Measurements from ENCODE around the gene PHACTR1. TPM values are rescaled to one million over a fixed set of nuclear protein-coding genes. Genes with fewer than 3 reads are reported as not detected.

The PHACTR1 gene
- 5.2 and 8.3 TPM in 2 replicates for total RNA-seq (2014; rRNA removed; shearing (Covaris generic); ENCODE audit: low replicate concordance)

DNA sequence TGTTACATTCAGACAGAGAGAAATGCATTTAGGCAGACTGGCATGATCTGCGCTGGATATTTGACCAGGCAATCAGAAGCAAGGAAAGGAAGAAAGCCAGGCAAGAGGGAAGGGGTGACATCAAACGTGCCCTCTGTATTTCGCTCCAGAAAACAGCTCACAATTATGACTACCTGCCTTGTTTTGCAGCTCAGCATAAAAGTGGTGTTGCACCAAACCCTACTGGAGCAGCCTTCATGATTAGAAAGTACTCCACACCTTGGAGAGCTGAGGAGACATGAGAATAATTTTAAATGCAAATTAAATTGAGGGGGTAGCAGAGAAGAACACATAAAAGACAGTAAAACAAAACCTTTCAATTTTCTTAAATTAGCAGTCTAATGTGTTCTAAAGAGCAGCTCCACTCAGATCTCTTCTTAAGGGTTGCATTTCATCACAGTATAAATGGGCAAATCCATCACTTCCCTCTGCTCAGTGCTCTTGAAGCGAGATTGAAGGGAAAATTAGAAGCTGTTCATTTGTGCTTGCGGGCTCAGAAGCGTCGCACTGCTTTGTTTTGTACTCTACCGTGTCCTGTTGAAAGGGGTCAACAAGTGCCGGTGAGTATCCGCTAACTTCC lies at the start of gene PHACTR1:
Gene PHACTR1, plus strand, starts transcription at position 470 of the 619 bp plus-strand sequence.
- no peak within 1 kb of the TSS for H3K4me2 ChIP-seq (ENCODE audit: low read depth, low read length, poor library complexity, severe bottlenecking)
- no peaks in the 10 kb centered on the region for H4K20me1 ChIP-seq (ENCODE audit: insufficient read depth, low read depth, low read length)
- no peaks in the 10 kb centered on the region for H3K36me3 ChIP-seq (ENCODE audit: insufficient read depth, low read length)
- H3K4me1 ChIP-seq (ENCODE audit: low read length) = no peaks in the 10 kb centered on the region
- no peak within 1 kb of the TSS for H3K9ac ChIP-seq (ENCODE audit: low read length)
- H3K27me3 ChIP-seq (ENCODE audit: low read length) = no peaks in the 10 kb centered on the region
- H2AFZ ChIP-seq (ENCODE audit: low read length) = no peak within 1 kb of the TSS
- H3K27ac ChIP-seq (ENCODE audit: low read length) = no peak within 1 kb of the TSS
- H3K9me3 ChIP-seq (ENCODE audit: low read length) = no peaks in the 10 kb centered on the region
- no peak for DNase-seq
- no peaks in the 10 kb centered on the region for H3K79me2 ChIP-seq (ENCODE audit: low read length)
- H3K9me2 ChIP-seq (replicated peaks; ENCODE audit: insufficient read depth, low read length) = no peaks in the 10 kb centered on the region
- H3K4me3 ChIP-seq (ENCODE audit: low read length) = no peak within 1 kb of the TSS

DNA sequence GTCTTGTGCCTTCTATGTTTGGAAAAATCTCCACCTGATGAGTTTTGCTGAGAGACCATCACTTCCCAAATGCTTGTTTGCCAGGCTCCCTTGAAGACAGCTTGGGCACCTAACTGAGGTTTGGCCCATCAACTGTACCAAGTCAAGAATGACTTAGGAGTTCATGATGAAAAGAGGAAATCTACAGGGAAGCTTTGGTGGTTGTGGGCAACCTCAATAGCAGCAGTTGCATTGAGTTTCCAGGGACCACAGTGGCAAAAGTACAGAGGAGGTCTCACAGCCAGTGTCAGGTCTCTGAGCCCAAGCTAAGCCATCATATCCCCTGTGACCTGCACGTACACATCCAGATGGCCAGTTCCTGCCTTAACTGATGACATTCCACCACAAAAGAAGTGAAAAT lies 49.7 kb upstream of the PHACTR1 start:
- H3K9ac ChIP-seq (ENCODE audit: low read length) = no peak overlapping the region
- H2AFZ ChIP-seq (ENCODE audit: low read length) = no peak overlapping the region
- no peak overlapping the region for H3K4me3 ChIP-seq (ENCODE audit: low read length)
- H3K36me3 ChIP-seq (ENCODE audit: insufficient read depth, low read length) = no peaks in the 10 kb centered on the region
- H3K27me3 ChIP-seq (ENCODE audit: low read length) = no peaks in the 10 kb centered on the region
- H3K9me3 ChIP-seq (ENCODE audit: low read length) = no peaks in the 10 kb centered on the region
- DNase-seq = no peak
- no peaks in the 10 kb centered on the region for H3K79me2 ChIP-seq (ENCODE audit: low read length)
- no peak overlapping the region for H3K27ac ChIP-seq (ENCODE audit: low read length)
- no peaks in the 10 kb centered on the region for H4K20me1 ChIP-seq (ENCODE audit: insufficient read depth, low read depth, low read length)
- H3K9me2 ChIP-seq (replicated peaks; ENCODE audit: insufficient read depth, low read length) = no peaks in the 10 kb centered on the region
- H3K4me1 ChIP-seq (ENCODE audit: low read length) = no peaks in the 10 kb centered on the region
- H3K4me2 ChIP-seq (ENCODE audit: low read depth, low read length, poor library complexity, severe bottlenecking) = no peak overlapping the region

DNA sequence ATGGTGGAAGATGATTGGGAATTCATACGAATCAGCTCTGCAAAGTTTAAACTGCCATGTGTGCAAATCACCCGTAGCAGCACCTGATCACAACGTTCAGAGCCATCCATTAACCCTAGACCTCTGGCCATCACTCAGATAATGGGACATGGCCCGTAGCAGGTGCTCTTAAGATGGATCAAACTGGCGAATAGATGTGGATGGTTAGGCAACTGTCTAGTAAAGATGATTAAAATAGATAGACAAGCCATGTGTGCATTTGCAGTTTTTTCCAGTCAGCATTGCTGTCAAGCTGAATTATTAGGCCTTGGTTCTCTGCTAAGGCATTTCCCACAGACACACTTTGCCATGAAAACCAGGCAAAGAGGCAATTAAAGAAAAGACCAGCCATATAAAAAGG lies 40.6 kb upstream of the PHACTR1 start:
- DNase-seq = no peak
- no peaks in the 10 kb centered on the region for H3K27me3 ChIP-seq (ENCODE audit: low read length)
- no peak overlapping the region for H3K27ac ChIP-seq (ENCODE audit: low read length)
- H3K4me3 ChIP-seq (ENCODE audit: low read length) = no peak overlapping the region
- H3K9me2 ChIP-seq (replicated peaks; ENCODE audit: insufficient read depth, low read length) = no peaks in the 10 kb centered on the region
- no peaks in the 10 kb centered on the region for H3K9me3 ChIP-seq (ENCODE audit: low read length)
- no peak overlapping the region for H2AFZ ChIP-seq (ENCODE audit: low read length)
- H3K36me3 ChIP-seq (ENCODE audit: insufficient read depth, low read length) = no peaks in the 10 kb centered on the region
- no peaks in the 10 kb centered on the region for H4K20me1 ChIP-seq (ENCODE audit: insufficient read depth, low read depth, low read length)
- H3K9ac ChIP-seq (ENCODE audit: low read length) = no peak overlapping the region
- H3K4me2 ChIP-seq (ENCODE audit: low read depth, low read length, poor library complexity, severe bottlenecking) = no peak overlapping the region
- H3K79me2 ChIP-seq (ENCODE audit: low read length) = no peaks in the 10 kb centered on the region
- H3K4me1 ChIP-seq (ENCODE audit: low read length) = no peaks in the 10 kb centered on the region

DNA sequence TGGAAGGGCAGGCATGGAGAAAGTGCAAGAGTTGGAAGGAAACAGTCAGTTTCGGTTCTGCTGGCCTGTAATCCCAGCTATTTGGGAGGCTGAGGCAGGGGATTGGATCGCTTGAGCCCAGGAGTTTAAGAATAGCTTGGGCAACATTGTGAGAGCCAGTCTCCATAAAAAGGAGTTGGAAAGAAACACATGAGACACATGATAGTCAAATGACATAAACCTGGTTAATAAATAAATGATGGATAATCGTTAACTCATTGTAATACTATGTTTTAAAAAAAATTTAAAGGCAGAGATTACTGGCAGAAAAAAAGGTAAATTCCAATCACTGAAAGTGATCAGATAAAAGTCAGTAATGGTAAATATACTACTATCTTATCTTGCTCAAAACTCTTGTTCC lies 37.2 kb upstream of the PHACTR1 start:
- no peak overlapping the region for H3K4me2 ChIP-seq (ENCODE audit: low read depth, low read length, poor library complexity, severe bottlenecking)
- H3K27me3 ChIP-seq (ENCODE audit: low read length) = no peaks in the 10 kb centered on the region
- no peak overlapping the region for H3K9ac ChIP-seq (ENCODE audit: low read length)
- H2AFZ ChIP-seq (ENCODE audit: low read length) = no peak overlapping the region
- no peaks in the 10 kb centered on the region for H4K20me1 ChIP-seq (ENCODE audit: insufficient read depth, low read depth, low read length)
- no peaks in the 10 kb centered on the region for H3K9me2 ChIP-seq (replicated peaks; ENCODE audit: insufficient read depth, low read length)
- no peaks in the 10 kb centered on the region for H3K36me3 ChIP-seq (ENCODE audit: insufficient read depth, low read length)
- no peak for DNase-seq
- no peaks in the 10 kb centered on the region for H3K79me2 ChIP-seq (ENCODE audit: low read length)
- no peaks in the 10 kb centered on the region for H3K4me1 ChIP-seq (ENCODE audit: low read length)
- H3K9me3 ChIP-seq (ENCODE audit: low read length) = no peaks in the 10 kb centered on the region
- no peak overlapping the region for H3K4me3 ChIP-seq (ENCODE audit: low read length)
- H3K27ac ChIP-seq (ENCODE audit: low read length) = no peak overlapping the region

DNA sequence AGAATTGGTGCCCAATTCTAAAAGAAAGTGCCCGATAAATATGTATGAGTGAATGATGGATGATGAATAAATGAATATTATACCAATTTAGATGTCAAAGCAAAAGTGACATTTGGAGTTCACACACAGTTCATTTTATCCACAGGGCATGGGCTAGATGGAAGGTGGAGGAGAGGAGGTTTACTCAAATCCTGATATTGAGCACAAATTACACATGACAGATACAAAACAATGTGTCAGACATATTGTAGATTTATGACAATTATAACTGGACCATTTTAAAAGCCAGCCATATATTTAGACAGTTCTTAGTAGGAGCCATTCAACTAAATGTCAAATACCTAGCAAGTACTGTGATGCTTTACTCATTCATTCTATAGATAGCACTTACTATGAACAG lies 23.4 kb upstream of the PHACTR1 start:
- Histone ChIP-seq H3K9me3 (ENCODE audit: low read length) (no peaks in the 10 kb centered on the region), H3K4me2 (ENCODE audit: low read depth, low read length, poor library complexity, severe bottlenecking) (no peak overlapping the region), H3K27ac (ENCODE audit: low read length) (no peak overlapping the region), H3K4me3 (ENCODE audit: low read length) (no peak overlapping the region), H4K20me1 (ENCODE audit: insufficient read depth, low read depth, low read length) (no peaks in the 10 kb centered on the region), H3K36me3 (ENCODE audit: insufficient read depth, low read length) (no peaks in the 10 kb centered on the region), H3K4me1 (ENCODE audit: low read length) (no peaks in the 10 kb centered on the region), H2AFZ (ENCODE audit: low read length) (no peak overlapping the region), H3K9ac (ENCODE audit: low read length) (no peak overlapping the region), H3K9me2 (replicated peaks; ENCODE audit: insufficient read depth, low read length) (no peaks in the 10 kb centered on the region), H3K79me2 (ENCODE audit: low read length) (no peaks in the 10 kb centered on the region), H3K27me3 (ENCODE audit: low read length) (no peaks in the 10 kb centered on the region)
- no peak for DNase-seq

DNA sequence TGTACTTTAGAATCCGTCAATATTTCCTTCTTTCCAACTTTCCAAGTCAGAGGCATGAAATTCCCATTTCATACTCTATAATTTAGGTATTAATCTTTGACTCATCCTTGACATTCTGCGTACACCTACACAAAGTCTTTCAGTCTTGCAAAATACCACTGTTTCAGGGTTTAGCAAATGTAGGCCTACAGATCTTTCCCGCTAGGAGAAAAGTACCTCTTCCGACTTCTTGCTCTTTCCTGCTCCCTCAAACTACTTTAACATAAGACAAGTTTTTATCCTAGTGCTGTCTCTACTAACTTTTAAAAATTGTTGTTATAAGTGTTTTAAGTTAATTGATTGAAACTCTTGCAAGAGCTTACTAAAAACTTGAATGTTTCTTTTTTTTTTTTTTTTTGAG lies 18.3 kb upstream of the PHACTR1 start:
- no peaks in the 10 kb centered on the region for H3K9me2 ChIP-seq (replicated peaks; ENCODE audit: insufficient read depth, low read length)
- no peaks in the 10 kb centered on the region for H3K79me2 ChIP-seq (ENCODE audit: low read length)
- no peak overlapping the region for H3K4me3 ChIP-seq (ENCODE audit: low read length)
- no peaks in the 10 kb centered on the region for H3K36me3 ChIP-seq (ENCODE audit: insufficient read depth, low read length)
- H3K4me2 ChIP-seq (ENCODE audit: low read depth, low read length, poor library complexity, severe bottlenecking) = no peak overlapping the region
- H2AFZ ChIP-seq (ENCODE audit: low read length) = no peak overlapping the region
- no peaks in the 10 kb centered on the region for H4K20me1 ChIP-seq (ENCODE audit: insufficient read depth, low read depth, low read length)
- no peak overlapping the region for H3K27ac ChIP-seq (ENCODE audit: low read length)
- H3K9me3 ChIP-seq (ENCODE audit: low read length) = no peaks in the 10 kb centered on the region
- no peak for DNase-seq
- H3K4me1 ChIP-seq (ENCODE audit: low read length) = no peaks in the 10 kb centered on the region
- 0 out of 2 replicates have a peak, but pooled peaks cover 3% of the 10 kb centered on the region for H3K27me3 ChIP-seq (ENCODE audit: low read length)
- no peak overlapping the region for H3K9ac ChIP-seq (ENCODE audit: low read length)

DNA sequence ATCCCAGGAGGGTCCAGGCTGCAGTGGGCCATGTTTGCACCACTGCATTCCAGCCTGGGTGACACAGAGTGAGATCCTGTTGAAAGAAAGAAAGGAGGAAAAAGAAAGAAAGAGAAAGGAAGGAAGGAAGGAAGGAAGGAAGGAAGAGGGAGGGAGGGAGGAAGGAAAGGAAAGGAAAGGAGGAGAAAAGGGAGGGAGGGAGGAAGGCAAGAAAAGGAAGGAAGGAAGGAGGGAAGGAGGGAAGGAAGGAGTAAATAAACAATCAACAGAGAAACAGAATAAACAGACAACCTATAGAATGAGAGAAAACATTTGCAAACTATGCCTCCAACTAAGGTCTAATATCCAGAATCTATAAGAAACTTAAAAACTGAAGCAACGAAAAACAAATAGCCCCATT lies 11.6 kb upstream of the PHACTR1 start:
- no peaks in the 10 kb centered on the region for H3K9me2 ChIP-seq (replicated peaks; ENCODE audit: insufficient read depth, low read length)
- no peaks in the 10 kb centered on the region for H3K36me3 ChIP-seq (ENCODE audit: insufficient read depth, low read length)
- H3K79me2 ChIP-seq (ENCODE audit: low read length) = no peaks in the 10 kb centered on the region
- H3K4me2 ChIP-seq (ENCODE audit: low read depth, low read length, poor library complexity, severe bottlenecking) = no peak overlapping the region
- no peaks in the 10 kb centered on the region for H3K27me3 ChIP-seq (ENCODE audit: low read length)
- no peaks in the 10 kb centered on the region for H3K9me3 ChIP-seq (ENCODE audit: low read length)
- H4K20me1 ChIP-seq (ENCODE audit: insufficient read depth, low read depth, low read length) = no peaks in the 10 kb centered on the region
- H3K27ac ChIP-seq (ENCODE audit: low read length) = no peak overlapping the region
- H3K4me3 ChIP-seq (ENCODE audit: low read length) = no peak overlapping the region
- DNase-seq = no peak
- no peak overlapping the region for H2AFZ ChIP-seq (ENCODE audit: low read length)
- H3K4me1 ChIP-seq (ENCODE audit: low read length) = no peaks in the 10 kb centered on the region
- H3K9ac ChIP-seq (ENCODE audit: low read length) = no peak overlapping the region

DNA sequence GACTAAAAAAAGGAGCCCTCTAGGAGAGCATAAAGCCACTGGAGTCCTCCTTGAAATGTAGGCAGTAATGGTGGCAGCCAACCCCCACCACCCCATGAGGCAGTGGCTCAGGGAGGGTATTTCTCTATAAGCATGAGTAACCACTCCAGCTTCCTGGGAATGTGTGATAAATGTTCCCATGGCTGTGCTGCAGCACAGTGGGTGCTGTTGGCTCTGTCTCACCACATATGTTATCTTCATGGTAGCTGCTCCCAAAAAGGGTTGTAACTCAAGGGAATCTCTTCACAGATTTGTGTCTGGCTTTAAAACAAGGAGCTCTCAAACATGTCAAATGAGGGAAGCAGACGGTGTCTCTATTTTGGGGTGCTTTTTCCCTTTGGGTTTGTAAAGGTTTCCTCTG lies 7.5 kb upstream of the PHACTR1 start:
- Histone ChIP-seq H3K79me2 (ENCODE audit: low read length) (no peaks in the 10 kb centered on the region), H3K27me3 (ENCODE audit: low read length) (no peaks in the 10 kb centered on the region), H3K9me2 (replicated peaks; ENCODE audit: insufficient read depth, low read length) (no peaks in the 10 kb centered on the region), H4K20me1 (ENCODE audit: insufficient read depth, low read depth, low read length) (no peaks in the 10 kb centered on the region), H3K4me1 (ENCODE audit: low read length) (no peaks in the 10 kb centered on the region), H3K4me2 (ENCODE audit: low read depth, low read length, poor library complexity, severe bottlenecking) (no peak overlapping the region), H3K27ac (ENCODE audit: low read length) (no peak overlapping the region), H3K36me3 (ENCODE audit: insufficient read depth, low read length) (no peaks in the 10 kb centered on the region), H3K9me3 (ENCODE audit: low read length) (no peaks in the 10 kb centered on the region), H3K4me3 (ENCODE audit: low read length) (no peak overlapping the region), H3K9ac (ENCODE audit: low read length) (no peak overlapping the region), H2AFZ (ENCODE audit: low read length) (no peak overlapping the region)
- DNase-seq = no peak
